HUES48 (cell line): ENCODE results near the gene BIVM.

Experiments used
- H3K27ac ChIP-seq: one replicate; pipeline ENCODE4 v1.7.0; 2013; ENCODE audit warnings: low read depth, low read length, inconsistent platforms
- H3K27me3 ChIP-seq: 2 replicates; pipeline ENCODE4 v1.6.1; 2013; ENCODE audit warnings: mild to moderate bottlenecking, low read length; ENCODE audit not compliant: control insufficient read depth, insufficient read depth
- H3K36me3 ChIP-seq: 2 replicates; pipeline ENCODE4 v1.6.1; 2013; ENCODE audit warnings: low read length; ENCODE audit not compliant: control insufficient read depth, insufficient read depth
- H3K4me1 ChIP-seq: 2 replicates; pipeline ENCODE4 v1.6.1; 2013; ENCODE audit warnings: mild to moderate bottlenecking, low read length; ENCODE audit not compliant: control insufficient read depth, insufficient read depth
- H3K4me3 ChIP-seq: 2 replicates; pipeline ENCODE4 v1.5.1; 2013; ENCODE audit warnings: mild to moderate bottlenecking, low read depth, low read length
- H3K9ac ChIP-seq: 2 replicates; pipeline ENCODE4 v1.6.1; 2013; ENCODE audit warnings: mild to moderate bottlenecking, low read depth, low read length, moderate library complexity
- H3K9me3 ChIP-seq: 2 replicates; pipeline ENCODE4 v1.6.1; 2013; ENCODE audit warnings: low read length; ENCODE audit not compliant: control insufficient read depth, insufficient read depth

BIVM gene, protein sequence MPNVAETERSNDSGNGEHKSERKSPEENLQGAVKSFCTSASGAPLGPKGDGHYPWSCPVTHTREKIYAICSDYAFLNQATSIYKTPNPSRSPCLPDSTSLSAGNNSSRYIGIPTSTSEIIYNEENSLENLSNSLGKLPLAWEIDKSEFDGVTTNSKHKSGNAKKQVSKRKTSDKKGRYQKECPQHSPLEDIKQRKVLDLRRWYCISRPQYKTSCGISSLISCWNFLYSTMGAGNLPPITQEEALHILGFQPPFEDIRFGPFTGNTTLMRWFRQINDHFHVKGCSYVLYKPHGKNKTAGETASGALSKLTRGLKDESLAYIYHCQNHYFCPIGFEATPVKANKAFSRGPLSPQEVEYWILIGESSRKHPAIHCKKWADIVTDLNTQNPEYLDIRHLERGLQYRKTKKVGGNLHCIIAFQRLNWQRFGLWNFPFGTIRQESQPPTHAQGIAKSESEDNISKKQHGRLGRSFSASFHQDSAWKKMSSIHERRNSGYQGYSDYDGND

DNA sequence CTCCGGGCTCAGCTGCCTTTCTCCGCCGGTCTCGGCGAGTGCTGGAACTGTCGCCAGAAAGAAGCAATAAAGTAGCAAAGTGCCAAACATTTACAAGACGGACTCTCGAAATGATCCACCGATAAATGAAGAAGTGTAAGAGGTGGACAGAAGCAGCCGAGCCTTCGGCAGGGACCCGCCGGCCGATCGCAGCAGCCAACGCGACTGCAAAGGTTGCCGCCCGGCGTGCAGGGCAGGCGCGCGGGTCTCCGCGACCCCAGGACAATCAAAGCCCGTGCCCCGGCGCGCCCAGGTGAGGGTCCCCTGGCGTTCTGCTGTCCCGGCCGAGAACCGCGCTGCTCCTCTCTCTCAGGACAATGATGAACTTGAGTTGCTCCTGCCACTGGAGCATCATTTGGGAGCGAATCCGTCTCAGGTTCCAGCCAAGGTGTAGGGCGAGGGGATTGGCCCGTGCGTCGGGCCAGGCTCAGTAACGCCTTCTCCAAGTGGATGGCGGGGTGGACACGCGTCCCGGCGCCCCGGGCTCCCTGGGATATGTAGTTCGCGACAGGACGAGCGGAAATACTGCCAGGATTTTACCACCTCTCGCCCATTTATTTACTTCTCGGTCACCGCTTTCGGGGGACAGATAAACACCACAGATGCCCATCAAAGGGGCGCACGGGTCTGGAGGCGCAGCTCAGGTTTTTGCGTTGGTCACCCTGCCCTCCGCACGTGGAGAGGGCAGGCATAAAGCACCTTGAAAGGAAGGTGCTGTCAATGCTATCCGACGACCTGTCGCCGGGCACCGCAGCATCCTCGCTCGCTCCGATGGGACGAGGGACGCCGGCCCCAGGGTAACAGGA is at the start of gene BIVM, which contains the start of gene POGLUT2:
Gene BIVM (plus strand): TSS at position 539 of the 845 bp plus-strand sequence. CDS start 8,149 bp downstream, outside the sequence.
Gene POGLUT2 (minus strand): TSS at position 396 of the 845 bp plus-strand sequence. CDS start 306 bp downstream, at position 90.
- Histone ChIP-seq H3K27me3 (peaks cover 20% of the 10 kb centered on the region), H3K4me1 (peaks cover 11% of the 10 kb centered on the region), H3K27ac (no peak within 1 kb of the TSS), H3K36me3 (no peaks in the 10 kb centered on the region), H3K4me3 (peak within 1 kb of the TSS; percentile 79), H3K9me3 (no peaks in the 10 kb centered on the region), H3K9ac (peak within 1 kb of the TSS; percentile 14)

- no peaks in the 10 kb centered on the region for H3K9me3 ChIP-seq
- H3K9ac ChIP-seq = no peak overlapping the region
- no peaks in the 10 kb centered on the region for H3K4me1 ChIP-seq
- H3K27ac ChIP-seq = no peak overlapping the region
- no peaks in the 10 kb centered on the region for H3K27me3 ChIP-seq
- no peaks in the 10 kb centered on the region for H3K36me3 ChIP-seq
- no peak overlapping the region for H3K4me3 ChIP-seq
These were observed 47.0 kb upstream of the BIVM start for GRCh38 chr13:102751886-102752285.

DNA sequence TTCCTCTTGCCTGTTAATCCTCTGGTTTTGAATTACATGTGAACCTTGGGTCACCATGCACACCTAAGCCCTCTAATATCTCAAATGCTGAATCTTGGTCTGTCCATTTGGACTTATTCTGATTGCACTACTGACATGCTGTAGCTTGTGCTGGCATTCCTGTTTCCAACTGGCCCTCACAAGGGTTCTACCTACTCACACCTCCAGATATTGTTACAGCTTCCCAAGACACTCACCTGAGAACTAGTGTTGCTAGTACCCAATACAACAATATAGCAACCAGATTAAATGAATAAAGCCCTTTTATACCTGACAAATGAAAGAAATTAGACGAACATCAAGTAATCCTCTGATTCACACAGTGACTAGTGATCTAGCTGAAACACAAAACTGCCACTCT is 41.9 kb upstream of the BIVM start:
- H3K4me1 ChIP-seq = no peaks in the 10 kb centered on the region
- H3K4me3 ChIP-seq = no peak overlapping the region
- no peak overlapping the region for H3K9ac ChIP-seq
- H3K36me3 ChIP-seq = no peaks in the 10 kb centered on the region
- H3K9me3 ChIP-seq = no peaks in the 10 kb centered on the region
- H3K27ac ChIP-seq = no peak overlapping the region
- no peaks in the 10 kb centered on the region for H3K27me3 ChIP-seq

- H3K9me3 ChIP-seq = no peaks in the 10 kb centered on the region
- H3K27ac ChIP-seq = no peak overlapping the region
- H3K4me1 ChIP-seq = no peaks in the 10 kb centered on the region
- no peaks in the 10 kb centered on the region for H3K36me3 ChIP-seq
- no peak overlapping the region for H3K9ac ChIP-seq
- H3K27me3 ChIP-seq = no peaks in the 10 kb centered on the region
- no peak overlapping the region for H3K4me3 ChIP-seq
These were observed 40.1 kb upstream of the BIVM start for GRCh38 chr13:102758842-102759241.

GRCh38 chr13:102761071-102761470 is 37.8 kb upstream of the BIVM start:
- no peak overlapping the region for H3K4me3 ChIP-seq
- H3K27me3 ChIP-seq = no peaks in the 10 kb centered on the region
- no peak overlapping the region for H3K9ac ChIP-seq
- no peaks in the 10 kb centered on the region for H3K4me1 ChIP-seq
- no peaks in the 10 kb centered on the region for H3K9me3 ChIP-seq
- no peak overlapping the region for H3K27ac ChIP-seq
- H3K36me3 ChIP-seq = 0 out of 2 replicates have a peak, but pooled peaks cover 3% of the 10 kb centered on the region

GRCh38 chr13:102763741-102764140 is 35.2 kb upstream of the BIVM start:
- no peaks in the 10 kb centered on the region for H3K27me3 ChIP-seq
- H3K27ac ChIP-seq = no peak overlapping the region
- H3K36me3 ChIP-seq = peaks cover 15% of the 10 kb centered on the region; the same call in 1 of the 2 replicates
- no peaks in the 10 kb centered on the region for H3K9me3 ChIP-seq
- H3K9ac ChIP-seq = no peak overlapping the region
- H3K4me3 ChIP-seq = no peak overlapping the region
- H3K4me1 ChIP-seq = no peaks in the 10 kb centered on the region

- H3K9ac ChIP-seq = no peak overlapping the region
- no peak overlapping the region for H3K27ac ChIP-seq
- no peaks in the 10 kb centered on the region for H3K9me3 ChIP-seq
- H3K4me1 ChIP-seq = no peaks in the 10 kb centered on the region
- peaks cover 13% of the 10 kb centered on the region for H3K27me3 ChIP-seq
- H3K4me3 ChIP-seq = no peak overlapping the region
- peaks cover 15% of the 10 kb centered on the region; the same call in 1 of the 2 replicates for H3K36me3 ChIP-seq
These were observed 30.0 kb upstream of the BIVM start for GRCh38 chr13:102768909-102769308.

- Histone ChIP-seq H3K4me1 (no peaks in the 10 kb centered on the region), H3K9ac (no peak overlapping the region), H3K27me3 (peaks cover 20% of the 10 kb centered on the region), H3K27ac (no peak overlapping the region), H3K36me3 (peaks cover 15% of the 10 kb centered on the region; the same call in 1 of the 2 replicates), H3K4me3 (no peak overlapping the region), H3K9me3 (no peaks in the 10 kb centered on the region)
These were observed 29.2 kb upstream of the BIVM start for GRCh38 chr13:102769679-102770078.

- Histone ChIP-seq H3K36me3 (peaks cover 15% of the 10 kb centered on the region; the same call in 1 of the 2 replicates), H3K9ac (no peak overlapping the region), H3K4me3 (no peak overlapping the region), H3K27ac (no peak overlapping the region), H3K9me3 (no peaks in the 10 kb centered on the region), H3K4me1 (no peaks in the 10 kb centered on the region), H3K27me3 (peaks cover 21% of the 10 kb centered on the region)
These were observed 28.5 kb upstream of the BIVM start for GRCh38 chr13:102770435-102770834.

DNA sequence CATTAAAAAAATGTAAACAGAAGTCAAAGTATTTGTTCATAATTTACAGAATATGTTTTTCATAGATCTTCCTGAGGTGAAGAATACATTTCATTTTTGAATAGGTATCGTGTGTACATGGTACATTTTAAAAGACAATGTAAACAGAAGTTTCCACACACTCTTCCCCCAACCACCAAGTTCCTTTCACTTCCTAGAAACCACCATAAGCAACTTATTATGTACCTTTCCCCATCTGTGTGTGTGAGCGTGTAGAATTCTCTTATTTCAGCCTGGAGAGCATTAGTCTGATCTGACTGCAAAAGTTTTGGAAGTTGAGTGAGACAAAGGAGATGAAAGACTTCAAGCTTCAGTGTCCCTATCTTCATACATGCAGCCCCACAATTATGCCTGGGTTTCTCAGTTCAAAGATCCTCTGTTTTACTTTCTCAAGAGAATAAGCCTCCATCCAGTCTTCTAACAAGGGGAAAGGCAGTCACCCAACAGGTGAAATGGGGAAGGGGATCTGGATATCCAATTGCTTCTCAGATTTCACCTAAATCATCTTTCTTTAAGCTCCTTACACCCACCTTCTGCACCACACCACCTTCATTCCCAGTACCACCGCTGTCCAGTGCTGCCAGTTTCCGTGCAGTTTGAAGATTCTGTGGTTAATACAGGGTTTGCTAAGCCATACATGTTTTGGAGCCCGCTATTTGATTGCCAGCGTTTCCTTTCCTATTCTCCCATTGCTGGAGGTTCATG is 27.4 kb upstream of the BIVM start:
- H3K27me3 ChIP-seq = peaks cover 21% of the 10 kb centered on the region
- H3K9me3 ChIP-seq = no peaks in the 10 kb centered on the region
- no peak overlapping the region for H3K4me3 ChIP-seq
- no peak overlapping the region for H3K9ac ChIP-seq
- peaks cover 8% of the 10 kb centered on the region; the same call in 1 of the 2 replicates for H3K36me3 ChIP-seq
- H3K4me1 ChIP-seq = no peaks in the 10 kb centered on the region
- no peak overlapping the region for H3K27ac ChIP-seq
